ENCODE measurements around the gene IGF2BP1. TPM values are rescaled to one million over a fixed set of nuclear protein-coding genes. Genes with fewer than 3 reads are reported as not detected.

Gene IGF2BP1
- total RNA-seq = 4.3 TPM

DNA sequence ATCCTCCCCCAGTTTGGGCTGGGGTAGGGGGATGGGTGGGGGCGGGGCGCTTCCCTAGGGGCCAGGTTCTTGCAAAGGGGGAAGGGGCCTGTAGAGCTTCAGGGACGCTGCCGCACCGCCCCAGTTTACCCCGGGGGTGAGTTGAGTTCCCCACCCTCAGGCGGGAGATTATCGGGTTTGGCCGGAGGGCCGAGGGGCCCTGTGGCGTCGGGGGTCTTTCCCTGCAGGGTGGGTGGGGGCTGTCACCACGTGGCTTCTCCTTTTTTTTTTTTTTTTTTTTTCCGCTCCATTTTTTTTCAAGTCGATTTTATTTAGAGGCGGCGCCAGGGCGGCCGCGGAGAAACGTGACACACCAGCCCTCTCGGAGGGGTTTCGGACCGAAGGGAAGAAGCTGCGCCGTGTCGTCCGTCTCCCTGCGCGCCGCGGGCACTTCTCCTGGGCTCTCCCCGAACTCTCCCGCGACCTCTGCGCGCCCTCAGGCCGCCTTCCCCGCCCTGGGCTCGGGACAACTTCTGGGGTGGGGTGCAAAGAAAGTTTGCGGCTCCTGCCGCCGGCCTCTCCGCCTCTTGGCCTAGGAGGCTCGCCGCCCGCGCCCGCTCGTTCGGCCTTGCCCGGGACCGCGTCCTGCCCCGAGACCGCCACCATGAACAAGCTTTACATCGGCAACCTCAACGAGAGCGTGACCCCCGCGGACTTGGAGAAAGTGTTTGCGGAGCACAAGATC is at the start of gene IGF2BP1:
IGF2BP1 (plus strand) TSS at position 283 of the 724 bp plus-strand sequence; CDS start at position 644, 361 bp downstream.

Small RNA genes lying within 50 kb of the gene (small RNA-seq; reads per million reads assigned to genes)
- gene RF00017 (ENCODE audit: low replicate concordance) (not detected), gene RF01210 (ENCODE audit: low replicate concordance) (not detected), gene RNU1-42P (ENCODE audit: low replicate concordance) (not detected), gene RNU6-826P (ENCODE audit: low replicate concordance) (not detected)

Other genes with a start within 250 kb of the IGF2BP1 start
- gene TTLL6, start 180.2 kb upstream of the IGF2BP1 start, total RNA-seq = 0.41 TPM
- gene CALCOCO2, start 166.3 kb upstream of the IGF2BP1 start, total RNA-seq = 40.2 TPM
- 66.2 TPM for gene ATP5MC1, start 104.6 kb upstream of the IGF2BP1 start, total RNA-seq
- gene UBE2Z, start 89.0 kb upstream of the IGF2BP1 start, total RNA-seq = 55.7 TPM
- gene SNF8, start 52.5 kb upstream of the IGF2BP1 start, total RNA-seq = 53.4 TPM
- not detected for gene GIP, start 28.8 kb upstream of the IGF2BP1 start, total RNA-seq
- gene B4GALNT2, start 135.4 kb downstream of the IGF2BP1 start, total RNA-seq = 1.5 TPM
- gene GNGT2, start 213.2 kb downstream of the IGF2BP1 start, total RNA-seq = 0.41 TPM
- 5.5 TPM for gene ABI3, start 213.3 kb downstream of the IGF2BP1 start, total RNA-seq
- 23.2 TPM for gene PHOSPHO1, start 233.4 kb downstream of the IGF2BP1 start, total RNA-seq